GM18868 (cell line): ENCODE data around the gene CACNA1C.

ENCODE experiments used
- ATAC-seq: cut with Tn5 transposase; IDR thresholded peaks from one replicate; pipeline ENCODE4 v1.9.1; 2021; ENCODE audit warnings: mild to moderate bottlenecking, moderate library complexity; ENCODE audit not compliant: unreplicated experiment

CACNA1C gene

DNA sequence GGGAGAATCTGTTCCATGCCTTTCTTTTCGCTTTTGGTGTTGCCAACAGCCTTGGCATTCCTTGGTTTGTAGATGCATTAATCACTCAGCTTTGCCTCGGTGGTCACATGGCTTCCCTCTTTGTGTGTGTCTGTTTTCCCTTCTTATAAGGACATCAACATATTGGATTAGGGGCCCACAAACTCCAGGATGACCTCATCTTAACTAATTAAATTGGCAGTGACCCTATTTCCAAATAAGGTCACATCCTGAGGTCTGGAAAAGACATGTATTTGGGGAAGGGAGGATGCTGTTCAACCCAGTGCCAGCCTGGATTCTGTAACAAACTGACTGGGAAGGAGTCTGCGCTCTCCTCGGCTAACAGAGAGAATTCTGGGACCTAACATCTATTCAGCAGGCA, 376.2 kb downstream of the CACNA1C start:
- ATAC-seq: no peak

DNA sequence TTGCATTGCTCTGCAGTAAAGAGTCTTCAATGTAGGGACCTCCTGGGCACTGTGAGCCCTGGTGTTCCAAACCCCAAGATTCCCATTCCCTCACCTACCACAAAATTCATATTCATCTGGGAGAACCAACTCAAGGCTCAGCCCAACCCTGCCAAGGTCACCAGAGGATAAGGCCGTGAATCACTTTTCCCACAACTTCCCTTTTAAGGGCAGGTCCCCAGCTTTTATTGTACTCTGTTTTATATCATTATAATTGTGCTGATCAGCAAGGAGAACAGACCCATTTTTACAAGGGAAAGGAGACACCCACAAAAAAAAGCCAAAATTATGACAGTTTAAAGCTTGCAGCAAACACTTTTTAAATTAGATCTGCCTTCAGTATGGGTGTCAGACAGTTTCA, 379.0 kb downstream of the CACNA1C start:
- ATAC-seq: no peak

DNA sequence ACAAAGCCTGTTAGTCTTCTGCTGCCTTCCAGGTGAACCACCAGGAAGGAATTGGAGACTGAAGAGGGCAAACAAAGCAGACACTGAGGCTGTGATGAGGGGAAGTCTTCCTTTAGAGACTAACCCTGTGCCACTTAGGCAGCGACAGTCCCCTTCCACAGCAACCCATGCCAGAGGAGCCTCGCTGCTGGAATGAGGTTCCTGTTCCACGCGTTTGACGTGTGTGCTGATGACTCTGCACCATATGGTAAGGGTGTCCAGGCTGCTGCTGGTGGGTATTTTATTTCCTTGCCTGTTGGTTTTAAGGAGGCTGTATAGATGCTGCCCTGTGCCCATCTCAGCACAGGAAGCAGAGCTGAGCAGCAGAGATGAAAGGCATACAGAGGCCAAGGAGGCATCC, 380.1 kb downstream of the CACNA1C start:
- no peak for ATAC-seq

DNA sequence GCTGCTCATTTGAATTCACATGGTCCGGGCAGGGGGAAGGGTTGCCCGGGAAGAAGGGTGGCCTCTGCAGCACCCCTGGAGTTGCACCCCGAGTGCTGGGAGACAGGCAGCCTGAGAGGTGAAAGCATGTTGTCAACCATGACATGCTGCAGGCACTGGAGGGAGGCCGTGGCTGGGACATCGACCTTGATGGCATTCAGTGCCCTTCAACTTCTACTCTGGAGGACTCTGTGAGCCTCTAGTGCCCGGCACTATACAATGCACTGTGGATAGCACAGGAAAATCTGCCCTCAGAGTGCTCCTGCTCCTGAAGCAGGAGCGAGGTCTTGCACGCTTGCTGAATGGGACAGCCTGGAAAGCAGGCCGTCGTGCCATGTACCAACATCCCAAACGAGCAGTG, 382.7 kb downstream of the CACNA1C start:
- ATAC-seq: no peak

DNA sequence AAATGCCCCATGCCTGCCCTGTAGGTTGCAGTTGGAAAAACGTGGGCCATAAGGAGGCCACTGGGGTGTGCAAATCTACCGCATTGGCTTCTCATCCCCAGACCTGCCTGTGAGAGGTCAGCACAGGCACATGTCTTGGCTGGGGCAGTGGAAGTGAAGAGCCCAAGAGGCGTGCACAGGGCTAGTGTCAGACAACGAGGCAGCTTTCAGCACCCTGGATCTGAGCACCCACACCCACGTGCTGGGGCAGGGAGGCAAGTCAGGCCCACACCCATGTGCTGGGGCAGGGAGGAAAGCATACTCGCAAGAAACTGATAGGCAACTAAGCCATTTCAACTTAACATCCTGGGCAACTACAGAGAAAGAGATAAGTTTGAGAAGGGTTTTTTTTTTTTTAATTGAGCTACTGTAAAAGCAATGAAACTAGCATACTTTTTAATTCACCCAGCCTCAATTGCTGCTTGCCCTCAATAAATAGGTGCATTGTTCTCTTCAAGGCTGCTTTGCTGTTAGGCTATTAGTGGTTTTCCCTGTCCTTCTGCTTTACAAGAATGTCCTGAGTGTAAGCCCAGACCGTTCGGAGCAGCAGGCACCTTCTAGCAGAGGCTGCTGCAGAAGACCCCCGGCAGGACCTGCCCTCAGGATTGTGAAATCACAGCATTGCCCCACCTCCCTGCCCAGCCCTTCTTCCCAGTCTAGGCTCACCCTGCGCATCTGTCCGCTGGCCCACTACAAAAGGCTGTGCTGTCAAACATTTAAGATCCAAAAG, 386.7 kb downstream of the CACNA1C start:
- no peak for ATAC-seq

DNA sequence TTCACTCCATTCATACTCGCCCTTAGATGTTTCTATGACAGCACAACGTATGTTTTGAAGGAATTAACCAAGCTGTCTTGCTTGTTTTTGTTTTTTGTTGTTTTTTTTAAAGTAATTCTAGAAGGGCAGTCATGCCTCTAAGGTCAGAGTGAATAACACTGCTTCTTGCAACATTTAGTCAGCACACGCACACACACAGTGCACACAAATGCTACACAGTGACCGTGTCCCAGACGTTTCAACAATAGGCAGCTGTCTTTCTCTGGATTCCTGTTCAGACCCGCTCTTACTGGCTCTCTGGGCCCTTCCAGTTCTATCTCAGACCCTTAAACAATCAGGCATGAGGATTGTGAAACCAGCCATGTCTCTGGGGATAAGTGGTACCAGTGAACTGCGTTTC, 391.0 kb downstream of the CACNA1C start:
- no peak for ATAC-seq

DNA sequence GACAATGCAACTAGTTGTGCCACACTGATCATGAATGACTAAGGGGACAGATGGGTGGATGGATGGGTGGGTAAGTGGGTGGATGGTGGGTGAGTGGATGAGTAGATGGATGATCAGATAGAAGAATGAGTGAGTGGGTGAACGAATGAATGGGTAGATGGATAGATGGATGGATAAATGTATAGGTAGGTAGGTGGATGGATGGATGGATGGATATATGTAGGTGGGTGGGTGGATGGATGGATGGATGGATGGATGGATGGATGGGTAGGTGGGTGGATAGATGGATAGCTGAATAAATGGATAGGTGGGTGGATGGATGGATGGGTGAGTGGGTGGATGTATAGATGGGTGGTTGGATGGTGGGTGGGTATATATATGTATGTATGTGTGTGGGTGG, 393.2 kb downstream of the CACNA1C start:
- no peak for ATAC-seq

DNA sequence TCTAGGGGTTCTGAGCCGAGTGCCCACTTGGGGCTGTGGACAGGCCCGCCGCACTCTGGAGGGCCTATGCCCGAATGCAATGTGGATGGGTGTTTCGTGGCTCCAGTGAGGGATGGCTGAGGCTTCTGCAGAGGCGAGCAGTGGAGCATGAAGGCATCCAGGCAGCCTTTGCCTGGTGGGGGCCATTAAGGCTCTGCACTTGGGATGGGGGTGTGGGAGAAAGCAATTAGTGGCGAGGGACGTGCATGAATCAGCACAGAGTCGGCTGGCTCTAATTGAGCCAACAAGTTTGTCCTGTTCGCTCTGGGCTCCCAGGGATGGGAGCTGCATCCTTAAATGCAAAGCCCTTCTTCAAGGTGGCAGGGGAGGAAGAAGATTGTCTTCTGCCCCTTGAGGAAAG, 395.1 kb downstream of the CACNA1C start:
- ATAC-seq: no peak

DNA sequence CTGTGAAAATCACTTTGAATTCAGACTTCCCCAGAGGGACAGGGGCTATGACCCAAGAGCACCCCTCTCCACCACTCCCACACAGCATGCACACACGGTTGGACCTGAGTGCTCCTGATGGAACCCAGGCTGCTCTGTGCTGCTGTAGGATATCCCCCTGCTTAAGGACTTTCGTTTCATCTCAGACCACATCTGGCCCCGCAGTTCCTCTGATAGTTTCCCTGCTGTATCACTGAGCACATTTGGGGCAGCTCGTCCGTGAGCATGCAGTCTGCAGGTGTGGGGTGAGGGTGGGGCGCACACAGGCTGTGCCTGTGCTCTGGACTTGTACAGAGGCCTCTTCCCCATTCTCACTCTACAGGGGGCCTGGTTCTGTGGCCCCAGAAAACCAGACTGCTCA, 396.8 kb downstream of the CACNA1C start:
- no peak for ATAC-seq

DNA sequence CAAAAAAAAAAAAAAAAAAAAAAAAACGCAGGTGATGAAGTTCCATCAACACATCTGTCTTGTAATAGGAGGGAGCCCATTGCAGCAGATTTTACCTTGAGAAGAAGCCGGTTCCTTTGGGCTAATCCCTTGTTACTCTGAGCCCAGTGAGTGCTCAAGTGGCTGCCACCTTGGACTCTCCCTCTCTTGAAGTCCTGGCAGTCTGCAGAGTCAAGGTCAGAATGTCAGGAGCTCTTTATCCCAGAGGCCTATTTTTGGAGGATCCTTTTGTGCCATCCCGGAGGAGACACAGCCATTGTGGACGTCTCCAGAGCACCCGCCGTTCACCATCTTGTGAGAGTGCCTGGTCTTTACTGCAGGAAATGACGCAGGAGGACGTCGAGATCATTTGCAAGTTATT, 397.8 kb downstream of the CACNA1C start:
- no peak for ATAC-seq

DNA sequence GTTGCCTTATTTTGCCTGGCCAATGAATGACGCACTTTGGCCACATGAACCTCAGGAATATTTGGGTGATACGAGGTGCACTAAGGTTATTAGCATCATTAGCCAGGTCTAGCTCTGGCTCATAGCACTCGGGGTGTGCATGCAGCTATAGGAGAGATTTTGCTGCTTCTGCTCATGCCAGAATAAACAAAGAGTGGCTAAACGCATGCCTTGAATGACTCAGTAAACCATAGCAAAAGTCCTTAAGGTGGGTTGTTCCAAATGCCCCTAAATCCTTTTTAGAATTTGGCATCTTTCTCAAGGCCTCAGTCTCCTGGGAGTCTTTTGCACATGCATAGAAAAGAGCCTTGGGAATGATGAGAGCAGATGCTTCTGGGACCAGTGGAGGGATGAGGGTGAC, 398.2 kb downstream of the CACNA1C start:
- no peak for ATAC-seq

DNA sequence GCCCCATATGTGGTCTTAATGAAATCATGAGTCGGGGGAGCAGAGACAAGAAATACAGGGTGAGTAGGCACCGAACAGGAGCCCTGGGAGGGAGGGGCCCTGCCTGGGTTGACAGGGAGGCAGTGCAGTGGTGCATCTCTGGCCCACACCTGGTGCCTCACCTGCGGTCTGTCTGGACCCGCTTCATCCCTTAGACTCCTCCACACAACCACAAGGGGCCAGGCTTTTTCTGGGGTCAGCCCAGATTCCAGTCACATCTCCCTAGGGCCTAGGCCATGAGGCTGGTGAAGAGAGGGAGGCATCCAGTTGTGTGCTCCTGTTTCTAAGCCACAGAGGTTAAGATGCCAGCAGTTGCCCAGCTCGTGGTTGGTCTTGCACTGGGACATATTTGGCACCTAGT, 398.7 kb downstream of the CACNA1C start:
- no peak for ATAC-seq

DNA sequence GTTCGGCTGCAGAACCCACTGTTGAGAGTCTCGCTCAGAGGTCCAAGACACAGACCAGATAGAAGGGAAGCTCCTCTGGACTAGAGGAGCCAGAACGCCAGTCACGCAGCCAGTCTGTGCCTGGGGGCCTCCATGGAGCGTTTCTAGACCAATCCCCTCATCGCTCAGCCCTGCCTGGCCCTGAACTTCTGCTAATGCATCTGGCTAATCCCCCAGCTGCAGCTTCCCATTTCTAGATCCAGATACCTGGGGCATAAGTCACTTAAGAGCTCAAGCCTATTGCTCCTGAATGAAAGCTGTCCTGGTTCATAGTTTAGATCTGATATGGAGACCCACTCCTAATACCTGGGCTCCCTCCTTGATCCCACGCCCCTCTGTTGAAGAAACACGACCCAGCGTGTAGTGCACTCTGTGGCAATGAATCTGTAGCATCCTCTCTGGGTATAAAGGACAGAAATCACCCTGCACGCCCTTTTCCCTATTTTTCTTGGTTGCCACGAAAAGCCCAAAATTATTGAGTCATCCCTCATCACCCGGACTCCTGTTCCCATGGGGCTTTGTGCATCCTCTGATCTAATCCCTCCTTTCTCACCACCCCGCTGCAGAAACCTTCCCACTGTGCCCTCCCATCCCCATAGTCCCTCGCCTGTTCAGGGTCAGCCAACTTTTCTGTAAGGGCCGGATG, 400.4 kb downstream of the CACNA1C start:
- no peak for ATAC-seq

DNA sequence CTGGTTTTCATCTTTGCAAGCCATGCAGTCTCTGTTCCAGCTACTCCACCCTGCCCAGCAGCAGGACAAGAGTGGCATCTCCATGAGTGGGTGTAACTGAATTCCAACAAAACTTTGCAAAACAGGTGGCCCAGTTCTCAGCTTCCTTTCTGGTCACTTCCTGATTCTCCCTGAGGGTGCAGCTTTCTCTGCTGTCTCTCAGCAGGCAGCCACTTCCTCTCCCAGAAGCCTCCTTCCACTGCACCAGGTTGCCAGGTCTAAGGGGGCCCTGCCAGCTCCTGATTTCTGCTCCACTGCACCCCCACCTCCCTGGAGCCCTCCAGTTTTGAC, 400.9 kb downstream of the CACNA1C start:
- no peak for ATAC-seq

DNA sequence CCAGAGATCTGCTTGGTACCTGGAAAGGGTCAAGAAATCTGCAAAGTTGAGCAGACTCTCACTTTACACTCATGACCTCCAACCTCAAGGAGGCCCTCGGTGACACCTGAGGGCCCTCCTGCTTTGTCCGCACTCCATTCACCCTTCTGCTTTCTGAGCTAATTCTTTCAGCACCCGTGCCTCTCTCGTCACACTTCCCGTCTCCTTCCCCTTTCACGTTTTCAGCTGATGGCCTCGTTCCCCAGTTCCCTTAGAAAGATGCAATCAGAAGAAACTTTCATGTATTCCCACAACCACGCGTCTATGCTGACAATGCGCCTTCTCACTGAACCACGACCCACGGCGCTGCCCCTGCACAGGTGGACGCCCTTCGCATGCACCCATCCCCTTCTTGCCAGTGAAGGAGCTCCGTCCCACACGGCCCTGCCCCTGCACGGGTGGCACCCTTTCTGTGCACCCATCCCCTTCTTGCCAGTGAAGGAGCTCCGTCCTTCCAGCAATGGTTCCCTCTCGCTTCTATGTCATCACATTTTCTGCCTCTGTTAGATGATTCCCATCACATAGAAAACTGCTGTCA, 401.9 kb downstream of the CACNA1C start:
- ATAC-seq: no peak

DNA sequence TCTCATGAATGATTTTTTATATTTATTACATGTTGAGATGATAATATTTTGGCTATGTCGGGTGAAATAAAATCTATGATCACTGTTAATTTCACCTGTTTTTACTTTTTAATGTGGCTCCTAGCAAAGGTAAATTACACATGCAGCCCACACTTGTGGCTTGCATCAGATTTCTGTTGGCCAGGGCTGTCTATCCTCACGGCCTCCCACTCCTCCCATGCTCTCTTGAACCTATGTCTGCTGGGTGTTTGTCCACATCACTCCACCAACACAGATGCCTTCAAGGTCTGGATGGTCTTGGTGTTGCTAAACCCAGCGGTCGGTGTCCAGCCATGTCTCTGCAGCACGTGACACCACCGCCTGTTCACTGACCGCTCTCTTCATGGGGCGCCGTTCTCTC, 402.6 kb downstream of the CACNA1C start:
- ATAC-seq: no peak

DNA sequence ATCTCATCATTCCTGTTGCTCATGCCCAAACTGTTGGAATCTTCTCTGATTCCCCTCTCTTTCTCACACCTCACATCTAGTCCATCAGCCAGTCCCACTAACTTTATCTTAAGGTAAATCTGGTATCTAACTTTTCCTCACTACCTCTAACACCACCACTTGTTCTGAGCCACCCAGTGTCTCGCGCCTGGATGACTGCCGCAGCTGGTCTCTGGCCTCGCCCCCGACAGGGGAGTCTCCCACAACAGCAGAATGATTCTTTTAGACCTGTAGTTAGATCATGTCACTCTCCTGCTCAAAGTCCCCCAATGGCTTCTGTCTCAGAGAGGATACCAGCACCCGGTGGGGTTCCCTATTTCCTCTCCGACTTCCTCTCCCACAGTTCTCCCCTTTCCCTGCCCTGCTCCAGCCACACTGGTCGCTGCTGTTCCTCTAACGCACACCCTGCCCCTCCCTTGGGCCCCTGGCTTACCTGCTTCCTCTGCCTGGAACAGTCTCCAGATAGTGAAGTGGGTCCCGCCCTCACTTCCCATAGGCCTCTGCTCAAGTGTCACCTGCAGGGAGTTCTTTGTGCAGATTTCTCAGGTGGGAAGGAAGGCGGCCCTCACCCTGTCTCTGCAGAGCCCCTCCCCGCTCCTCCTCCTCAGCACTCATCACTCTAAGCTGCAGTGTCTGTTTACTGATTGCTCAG, 403.5 kb downstream of the CACNA1C start:
- no peak for ATAC-seq

DNA sequence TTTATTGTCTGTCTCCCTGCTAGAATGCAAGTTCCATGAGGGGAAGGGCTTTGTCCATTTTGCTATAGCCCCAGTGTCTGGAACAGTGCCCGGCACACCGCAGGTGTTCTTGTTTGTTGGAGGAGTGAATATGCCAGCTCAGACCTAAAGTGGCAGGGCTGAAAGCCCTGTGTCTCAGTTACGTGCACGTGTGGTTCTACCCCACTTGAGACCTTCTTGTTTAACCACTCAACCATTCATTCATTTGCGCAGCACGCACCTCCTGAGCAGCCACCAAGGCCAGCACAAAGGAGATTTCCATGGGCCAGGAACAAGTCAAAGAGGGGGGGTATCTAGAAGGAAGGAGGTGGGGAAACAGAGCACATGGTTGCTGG, 404.0 kb downstream of the CACNA1C start:
- no peak for ATAC-seq

DNA sequence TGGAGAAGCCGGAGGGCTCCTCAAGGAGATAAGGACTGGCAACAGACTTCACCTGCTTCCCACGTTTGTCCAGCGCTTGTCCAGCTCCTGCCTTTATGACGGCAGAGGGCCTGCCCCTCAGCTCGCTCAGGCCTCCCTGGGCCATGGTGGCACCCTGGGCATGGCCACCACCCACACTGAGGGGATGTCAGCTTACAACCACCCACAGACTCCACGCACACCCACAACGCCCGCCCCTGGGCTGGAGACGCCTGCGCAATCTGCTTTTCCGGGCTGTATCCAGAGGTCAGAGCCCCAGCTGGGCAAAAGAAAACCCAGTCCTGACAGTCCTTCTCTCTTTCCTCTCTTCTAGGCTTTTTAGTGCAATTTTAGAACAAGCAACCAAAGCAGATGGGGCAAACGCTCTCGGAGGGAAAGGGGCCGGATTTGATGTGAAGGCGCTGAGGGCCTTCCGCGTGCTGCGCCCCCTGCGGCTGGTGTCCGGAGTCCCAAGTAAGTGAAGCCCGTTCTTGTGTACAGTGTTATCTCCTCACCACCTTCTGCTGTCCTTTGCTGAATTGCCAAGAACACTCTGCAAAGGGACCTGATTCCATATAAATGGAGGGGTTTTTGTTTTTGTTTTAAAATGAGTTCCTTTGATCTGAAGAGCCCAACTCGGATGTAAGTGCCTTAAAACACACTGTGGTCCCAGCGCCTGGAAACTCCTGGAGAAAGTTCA, 404.6 kb downstream of the CACNA1C start:
- ATAC-seq: no peak

DNA sequence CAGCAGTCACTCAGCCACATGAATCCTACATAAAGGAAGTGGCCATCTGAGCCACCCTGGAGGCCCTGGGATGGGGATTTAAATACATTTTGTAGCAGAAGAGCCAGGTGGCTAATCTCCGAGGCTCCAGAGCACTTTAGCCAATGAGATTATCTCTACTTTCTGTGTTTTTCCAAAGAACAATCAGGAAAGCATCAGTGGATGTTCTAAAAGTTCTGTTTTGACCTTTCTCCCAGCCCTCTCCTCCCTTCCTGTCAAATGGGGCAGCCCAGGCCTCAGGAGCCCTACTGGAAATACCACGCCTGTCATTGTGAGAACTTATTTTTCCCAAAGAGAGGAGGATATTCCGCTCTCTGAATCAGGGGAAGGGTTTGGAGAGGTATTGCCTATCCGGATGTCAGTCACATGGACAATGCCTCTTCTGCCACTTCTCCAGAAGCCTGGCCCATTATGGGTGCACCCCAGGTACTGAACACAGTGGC, 405.2 kb downstream of the CACNA1C start:
- ATAC-seq: no peak

DNA sequence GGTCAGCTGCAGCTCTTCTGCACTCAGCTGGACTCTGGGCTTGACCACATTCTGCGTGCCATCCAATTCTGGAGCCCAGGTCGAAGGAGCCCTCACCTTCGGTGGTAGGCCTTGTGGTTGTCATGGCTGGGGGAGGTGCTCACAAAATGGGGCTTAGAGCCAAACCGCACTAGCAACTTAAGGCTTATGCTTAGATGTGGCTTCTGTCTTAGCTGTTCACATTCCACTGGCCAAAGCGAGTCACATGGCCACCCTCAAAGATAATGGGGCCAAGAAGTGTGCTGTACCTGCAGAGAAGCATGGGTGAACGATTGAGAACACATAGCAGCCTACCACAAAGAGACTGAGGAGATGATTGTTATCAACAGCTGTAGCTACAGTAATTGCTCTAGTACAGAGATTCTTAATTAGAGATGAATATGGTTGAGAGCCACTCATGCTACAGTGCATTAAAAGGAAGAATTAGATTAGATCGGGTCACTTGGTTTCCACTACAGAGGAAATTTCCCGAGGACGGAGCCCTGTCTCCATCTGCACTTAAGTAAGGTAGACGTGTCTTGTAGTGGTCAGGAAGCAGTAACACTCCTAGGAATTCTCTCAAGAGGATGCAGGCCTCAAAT, 407.4 kb downstream of the CACNA1C start:
- no peak for ATAC-seq
